Gastroesophageal sphincter (tissue), 2 donors: ENCODE measurements around the gene OAS2.

Source experiments
- POLR2A ChIP-seq, 2 donors: fragments of 450-650 bp; IDR thresholded peaks; one replicate each; pipeline ENCODE4 v1.6.1; 2017; ENCODE audit warnings: antibody characterized with exemption in 2 of 2, mild to moderate bottlenecking in 2 of 2, moderate library complexity in 1 of 2
- POLR2AphosphoS5 ChIP-seq: sonication (generic); formaldehyde crosslinking; IDR thresholded peaks from one replicate; pipeline ENCODE4 v1.6.1; 2017; ENCODE audit warnings: antibody characterized with exemption

DNA sequence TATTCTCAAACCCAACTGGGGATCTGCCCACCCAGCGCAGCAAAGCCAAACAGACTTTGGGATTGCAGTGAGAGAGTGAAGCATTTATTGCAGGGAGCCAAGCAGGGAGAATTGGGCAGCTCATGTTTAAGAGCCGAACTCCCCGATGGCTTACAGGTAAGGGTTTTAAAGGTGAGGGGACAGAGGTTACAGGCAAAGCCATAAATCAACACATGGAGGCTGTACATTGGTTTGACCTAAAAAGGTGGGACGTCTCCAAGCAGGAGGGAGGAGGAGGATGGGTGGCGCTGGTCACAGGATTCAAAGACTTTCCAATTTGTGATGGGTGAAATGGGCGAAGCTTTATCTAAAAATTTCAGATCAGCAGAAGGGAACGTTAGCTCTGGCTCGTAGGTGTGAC, 18.2 kb downstream of the OAS2 start:
- TF ChIP-seq POLR2A (IDR thresholded peaks at IDR 0.05) (no peak), POLR2AphosphoS5 (no peak)
